GM19452 (cell line): Measurements from ENCODE around the gene R3HDM2.
"Not testable (repeated sequence)": the region's sequence is repeated elsewhere in the genome, so short reads cannot be mapped to it uniquely, and the experiment has no call there.

Experiments used
- ATAC-seq: cut with Tn5 transposase; IDR thresholded peaks from one replicate; pipeline ENCODE4 v1.9.1; 2021; ENCODE audit not compliant: unreplicated experiment

Gene R3HDM2

DNA sequence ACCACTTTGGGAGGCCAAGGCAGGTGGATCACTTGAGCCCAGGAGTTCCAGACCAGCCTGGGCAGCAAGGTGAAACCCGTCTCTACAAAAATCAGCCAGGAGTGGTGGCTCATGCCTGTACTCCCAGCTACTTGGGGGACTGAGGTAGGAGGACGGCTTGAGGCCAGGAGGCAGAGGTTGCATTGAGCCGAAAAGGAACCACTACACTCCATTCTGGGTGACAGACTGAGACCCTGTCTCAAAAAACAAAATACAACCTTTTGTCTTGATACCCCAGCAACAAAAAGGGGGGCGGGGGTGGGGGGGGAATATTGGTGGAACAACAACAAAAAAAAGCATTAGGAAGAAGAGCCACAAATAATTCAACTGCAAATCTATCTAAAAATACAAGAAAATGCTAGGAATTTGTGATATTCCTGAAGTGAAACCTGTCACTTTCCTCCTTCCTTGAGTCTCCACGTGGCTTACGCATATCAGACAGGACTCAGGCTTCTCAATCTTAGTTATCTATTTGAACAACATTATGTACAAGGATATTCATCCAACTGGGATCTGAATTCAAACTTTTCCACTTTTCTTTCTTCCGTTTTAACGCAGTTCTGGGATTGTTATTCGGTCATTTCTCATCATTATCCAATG is 1.3 kb downstream of the R3HDM2 start:
- no peak for ATAC-seq

DNA sequence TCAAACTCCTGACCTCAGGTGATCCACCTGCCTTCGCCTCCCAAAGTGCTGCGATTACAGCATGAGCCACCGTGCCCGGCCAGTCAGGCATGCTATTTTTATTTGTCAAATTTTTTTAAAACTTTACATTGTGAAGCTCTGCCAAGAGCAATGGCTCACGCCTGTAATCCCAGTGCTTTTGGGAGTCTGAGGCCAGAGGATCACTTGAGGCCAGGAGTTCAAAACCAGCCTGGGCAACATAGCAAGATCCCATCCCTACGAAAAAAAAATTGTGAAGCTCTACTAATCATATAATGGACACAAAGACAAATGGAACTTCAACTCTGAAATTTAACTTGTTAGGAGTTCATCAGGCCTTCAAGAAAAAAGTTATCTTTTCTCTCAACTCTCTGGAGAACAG is 1.9 kb downstream of the R3HDM2 start:
- ATAC-seq, result no peak

DNA sequence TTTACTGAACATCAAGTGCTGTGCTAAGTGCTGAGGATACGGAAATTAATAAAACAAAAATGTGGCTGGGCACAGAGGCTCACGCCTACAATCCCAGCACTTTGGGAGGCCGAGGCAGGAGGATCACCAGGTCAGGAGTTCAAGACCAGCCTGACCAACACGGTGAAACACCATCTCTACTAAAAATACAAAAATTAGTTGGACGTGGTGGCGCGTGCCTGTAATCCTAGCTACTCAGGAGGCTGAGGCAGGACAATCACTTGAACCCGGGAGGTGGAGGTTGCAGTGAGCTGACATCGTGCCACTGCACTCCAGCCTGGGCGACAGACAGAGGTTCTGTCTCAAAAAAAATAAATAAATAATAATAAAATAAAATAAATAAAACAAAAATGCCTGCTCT is 3.9 kb downstream of the R3HDM2 start:
- not testable (repeated sequence) for ATAC-seq

DNA sequence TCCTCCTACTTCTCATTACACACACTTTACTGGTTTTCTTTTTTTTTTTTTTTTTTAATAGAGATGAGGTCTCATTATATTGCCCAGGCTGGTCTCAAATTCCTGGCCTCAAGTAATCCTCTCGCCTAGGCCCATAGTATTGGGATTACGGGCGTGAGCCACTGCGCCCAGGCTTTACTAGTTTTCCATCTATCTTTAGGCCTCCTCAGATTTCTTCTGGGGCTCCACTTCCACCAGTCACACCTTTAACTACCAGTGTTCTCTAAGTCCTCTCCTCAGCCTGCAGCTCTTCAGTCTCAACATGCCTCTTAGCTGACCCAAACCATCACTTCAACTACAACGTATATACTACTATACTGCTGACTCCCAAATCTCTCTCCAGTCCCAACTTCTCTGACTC is 10.4 kb downstream of the R3HDM2 start:
- ATAC-seq, result no peak

DNA sequence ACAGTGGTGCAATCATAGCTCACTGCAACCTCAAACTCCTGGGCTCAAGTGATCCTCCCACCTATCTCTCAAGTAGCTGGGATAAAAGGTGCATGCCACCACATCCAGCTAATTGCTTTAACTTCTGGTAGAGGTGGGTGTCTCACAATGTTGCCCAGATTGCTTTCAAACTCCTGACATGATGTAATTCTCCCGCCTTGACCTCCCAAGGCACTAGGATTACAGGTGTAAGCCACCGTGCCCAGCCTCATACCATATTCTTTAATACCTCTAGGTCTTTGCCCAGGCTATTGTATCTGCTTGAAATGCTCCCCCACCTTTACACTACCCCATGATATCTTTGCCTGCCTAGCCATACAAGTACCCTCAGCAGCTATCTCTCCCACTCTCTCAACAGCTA is 11.3 kb downstream of the R3HDM2 start:
- no peak for ATAC-seq

DNA sequence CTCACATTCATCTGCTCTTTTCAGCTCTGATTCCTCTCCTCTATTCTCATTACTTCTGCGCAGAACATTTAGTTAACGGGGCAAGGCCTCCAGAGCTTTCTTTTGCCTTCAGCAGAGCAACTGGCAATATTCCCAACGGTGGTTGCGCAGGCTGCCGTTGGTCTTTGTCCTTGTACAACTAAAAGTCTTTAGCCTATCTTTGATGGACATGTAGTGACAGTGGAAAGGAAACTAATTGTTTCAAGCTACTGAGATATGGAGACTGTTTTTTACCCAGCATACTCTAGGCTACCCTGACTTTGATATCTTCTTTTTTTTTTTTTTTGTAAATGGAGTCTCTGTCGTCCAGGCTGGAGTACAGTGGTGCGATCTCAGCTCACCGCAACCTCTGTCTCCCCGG is 12.6 kb downstream of the R3HDM2 start:
- ATAC-seq, result no peak

DNA sequence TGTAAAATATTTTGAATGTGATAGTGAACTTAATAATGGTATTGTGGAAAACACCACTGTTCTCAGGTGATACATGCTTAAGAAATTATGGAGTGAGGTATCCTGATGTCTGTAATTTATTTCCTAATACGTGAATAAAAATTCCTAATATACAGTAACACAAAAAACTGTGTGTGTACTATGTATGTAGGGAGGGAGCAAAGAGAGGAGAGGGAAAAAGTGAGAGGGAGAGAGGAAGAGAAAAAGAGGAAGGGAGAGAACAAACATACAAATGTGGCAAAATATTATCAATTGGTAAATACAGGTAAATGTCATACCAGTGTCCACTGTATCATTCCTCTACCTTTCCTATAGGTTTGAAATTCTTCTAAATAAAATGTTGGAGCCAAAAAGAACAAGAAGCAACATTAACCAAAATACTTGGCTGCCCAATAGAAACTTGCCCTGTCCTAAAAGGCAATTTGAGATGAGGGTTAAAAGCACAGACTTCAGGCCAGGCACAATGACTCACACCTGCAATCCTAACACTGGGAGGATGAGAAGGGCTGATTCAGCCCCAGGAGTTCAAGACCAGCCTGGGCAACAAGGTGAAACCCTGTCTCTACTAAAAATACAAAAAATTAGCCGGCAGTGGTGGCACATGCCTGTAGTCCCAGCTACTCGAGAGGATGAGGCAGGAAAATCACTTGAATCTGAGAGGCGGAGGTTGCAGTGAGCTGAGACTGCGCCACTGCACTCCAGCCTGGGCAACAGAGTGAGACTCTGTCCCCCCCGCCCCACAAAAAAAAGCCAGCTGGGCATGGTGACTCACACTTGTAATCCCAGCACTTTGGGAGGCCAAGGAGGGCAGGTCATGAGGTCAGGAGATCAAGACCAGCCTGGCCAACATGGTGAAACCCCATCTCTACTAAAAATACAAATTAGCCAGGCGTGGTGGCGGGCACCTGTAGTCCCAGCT is 14.5 kb downstream of the R3HDM2 start:
- ATAC-seq, result no peak

DNA sequence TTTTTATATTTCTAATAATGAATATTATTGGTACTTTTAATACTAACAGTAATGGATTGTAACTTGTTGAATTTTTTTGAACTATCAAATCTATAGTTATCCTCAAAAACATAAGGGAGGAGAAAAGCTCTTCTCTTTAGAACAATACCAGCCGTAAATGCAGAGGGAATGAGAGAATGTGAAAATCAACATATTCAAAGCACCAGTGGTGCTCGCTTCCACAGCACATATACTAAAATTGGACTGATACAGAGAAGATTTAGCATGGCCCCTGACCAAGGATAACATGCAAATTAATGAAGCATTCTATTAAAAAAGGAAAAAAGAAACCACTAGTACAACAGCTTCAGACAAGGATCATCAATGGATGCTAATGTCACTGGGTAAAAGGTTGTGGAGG is 15.8 kb downstream of the R3HDM2 start:
- no peak for ATAC-seq

DNA sequence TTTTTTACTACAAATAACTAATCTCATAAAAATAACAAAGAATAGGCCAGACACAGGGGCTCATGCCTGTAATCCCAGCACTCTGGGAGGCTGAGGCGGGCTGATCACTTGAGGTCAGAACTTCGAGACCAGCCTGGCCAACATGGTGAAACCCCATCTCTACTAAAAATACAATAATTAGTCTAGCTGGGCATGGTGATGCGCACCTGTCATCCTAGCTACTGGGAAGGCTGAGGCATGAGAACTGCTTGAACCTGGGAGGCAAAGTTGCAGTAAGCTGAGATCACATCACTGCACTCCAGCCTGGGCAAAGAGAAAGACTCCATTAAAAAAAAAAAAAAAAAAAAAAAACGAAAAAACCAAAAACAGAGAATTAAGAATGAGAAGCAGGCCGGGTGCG is 16.7 kb downstream of the R3HDM2 start:
- ATAC-seq, result not testable (repeated sequence)

DNA sequence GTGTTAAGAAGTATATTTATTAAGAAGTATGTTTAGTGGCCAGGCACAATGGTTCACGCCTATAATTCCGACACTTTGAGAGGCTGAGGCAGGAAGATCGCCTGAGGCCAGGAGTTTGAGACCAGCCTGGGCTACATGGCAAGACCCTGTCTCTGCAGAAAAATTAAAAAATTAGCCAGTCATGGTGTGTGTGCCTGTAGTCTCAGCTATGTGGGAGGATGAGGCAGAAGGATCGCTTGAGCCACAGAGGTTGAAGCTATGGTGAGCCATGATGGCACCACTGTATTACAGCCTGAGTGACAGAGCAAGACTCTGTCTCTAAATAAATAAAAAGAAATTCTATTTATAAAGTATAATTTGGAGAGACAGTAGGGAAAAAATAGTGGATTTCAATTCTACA is 20.3 kb downstream of the R3HDM2 start:
- ATAC-seq, result no peak

DNA sequence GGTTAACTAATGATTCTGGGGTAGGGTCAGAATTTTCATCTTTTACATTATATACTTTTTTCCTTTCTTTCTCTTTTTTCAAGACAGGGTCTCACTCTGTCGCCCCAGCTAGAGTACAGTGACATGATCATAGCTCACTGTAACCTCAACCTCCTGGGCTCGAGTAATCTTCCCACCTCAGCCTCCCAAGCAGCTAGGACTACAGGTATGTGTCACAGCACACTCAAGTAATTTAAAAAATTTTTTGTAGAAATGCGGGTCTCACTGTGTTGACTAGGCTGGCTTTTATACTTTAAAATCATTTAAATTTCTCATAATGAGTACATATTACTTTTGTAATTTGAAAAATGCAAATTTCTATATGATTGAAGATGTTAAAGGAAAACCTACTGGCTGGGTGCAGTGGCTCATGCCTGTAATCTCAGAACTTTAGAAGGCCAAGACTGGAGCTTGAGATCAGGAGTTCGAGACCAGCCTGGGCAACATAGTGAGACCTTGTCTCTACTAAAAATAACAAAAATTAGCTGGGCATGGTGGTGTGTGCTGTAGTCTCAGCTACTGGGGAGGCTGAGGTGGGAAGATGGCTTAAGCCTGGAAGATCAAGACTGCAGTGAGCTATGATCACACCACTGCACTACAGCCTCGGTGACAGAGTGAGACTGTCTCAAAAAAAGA is 25.7 kb downstream of the R3HDM2 start:
- ATAC-seq, result no peak

DNA sequence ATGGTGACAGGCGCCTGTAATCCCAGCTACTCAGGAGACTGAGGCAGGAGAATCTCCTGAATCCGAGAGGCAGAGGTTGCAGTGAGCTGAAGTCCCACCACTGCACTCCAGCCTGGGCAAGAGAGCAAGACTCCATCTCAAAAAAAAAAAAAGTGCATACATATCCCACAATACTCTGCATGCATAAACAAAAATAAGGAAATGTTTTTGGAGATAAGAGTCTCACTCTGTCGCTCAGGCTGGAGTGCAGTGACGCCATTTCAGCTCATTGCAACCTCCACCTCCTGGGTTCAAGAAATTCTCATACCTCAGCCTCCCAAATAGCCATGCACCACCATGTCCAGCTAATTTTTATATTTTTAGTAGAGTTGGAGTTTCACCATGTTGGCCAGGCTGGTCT is 28.7 kb downstream of the R3HDM2 start:
- ATAC-seq, result not testable (repeated sequence)

DNA sequence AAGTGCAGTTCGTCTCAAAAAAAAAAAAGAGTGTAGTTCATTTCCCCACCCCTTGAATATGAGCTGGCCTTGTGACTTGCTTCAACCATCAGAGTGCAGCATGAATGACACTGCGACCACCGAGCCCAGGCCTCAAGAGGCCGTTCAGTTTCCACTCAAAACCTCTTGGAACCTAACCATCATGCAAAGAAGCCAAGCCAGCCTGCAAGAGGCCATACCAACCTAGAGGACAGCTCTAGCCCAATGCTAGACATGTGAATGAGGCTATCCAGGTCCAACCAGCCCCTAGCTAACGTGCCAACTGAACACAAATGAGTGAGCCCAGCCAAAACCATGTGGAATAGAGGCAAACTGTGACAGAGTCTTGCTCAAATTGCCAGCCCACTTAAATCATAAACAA is 29.7 kb downstream of the R3HDM2 start:
- ATAC-seq, result no peak

DNA sequence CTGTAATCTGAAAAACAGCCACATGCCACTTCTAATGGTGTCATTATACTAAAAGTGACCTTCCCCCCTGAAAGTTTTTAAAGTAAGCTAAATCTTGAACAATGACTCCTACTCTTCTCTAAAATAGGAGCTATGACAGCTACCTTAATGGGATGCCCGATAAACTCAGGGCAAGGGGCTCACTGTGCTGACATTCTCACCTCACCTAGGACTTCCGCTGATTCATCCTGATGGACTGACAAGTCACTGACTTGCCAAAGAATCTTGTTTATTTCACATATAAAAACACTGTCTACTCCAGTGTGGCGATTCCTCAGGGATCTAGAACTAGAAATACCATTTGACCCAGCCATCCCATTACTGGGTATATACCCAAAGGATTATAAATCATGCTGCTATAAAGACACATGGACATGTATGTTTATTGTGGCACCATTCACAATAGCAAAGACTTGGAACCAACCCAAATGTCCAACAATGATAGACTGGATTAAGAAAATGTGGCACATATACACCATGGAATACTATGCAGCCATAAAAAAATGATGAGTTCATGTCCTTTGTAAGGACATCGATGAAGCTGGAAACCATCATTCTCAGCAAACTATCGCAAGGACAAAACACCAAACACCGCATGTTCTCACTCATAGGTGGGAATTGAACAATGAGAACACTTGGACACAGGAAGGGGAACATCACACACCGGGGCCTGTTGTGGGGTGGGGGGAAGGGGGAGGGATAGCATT is 31.0 kb downstream of the R3HDM2 start:
- ATAC-seq, result not testable (repeated sequence)

DNA sequence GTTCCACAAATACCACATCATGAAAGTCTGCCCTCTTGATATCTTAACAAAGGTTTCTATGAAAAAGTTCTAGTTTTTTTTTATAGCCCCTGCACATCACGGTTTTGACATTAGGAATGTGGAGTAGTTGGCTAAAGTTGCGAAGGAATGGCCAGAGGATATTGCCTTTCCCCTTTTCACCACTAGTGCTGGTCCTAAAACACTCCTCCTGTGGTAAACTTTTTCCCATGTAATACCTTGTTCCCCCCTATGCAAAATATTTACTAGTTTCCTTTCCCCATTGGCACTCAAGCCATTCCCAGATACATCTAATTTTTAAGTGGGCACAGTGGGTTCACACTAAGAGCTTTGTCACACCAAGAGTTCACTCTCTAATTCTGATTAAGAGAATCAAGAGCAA is 33.4 kb downstream of the R3HDM2 start:
- no peak for ATAC-seq

DNA sequence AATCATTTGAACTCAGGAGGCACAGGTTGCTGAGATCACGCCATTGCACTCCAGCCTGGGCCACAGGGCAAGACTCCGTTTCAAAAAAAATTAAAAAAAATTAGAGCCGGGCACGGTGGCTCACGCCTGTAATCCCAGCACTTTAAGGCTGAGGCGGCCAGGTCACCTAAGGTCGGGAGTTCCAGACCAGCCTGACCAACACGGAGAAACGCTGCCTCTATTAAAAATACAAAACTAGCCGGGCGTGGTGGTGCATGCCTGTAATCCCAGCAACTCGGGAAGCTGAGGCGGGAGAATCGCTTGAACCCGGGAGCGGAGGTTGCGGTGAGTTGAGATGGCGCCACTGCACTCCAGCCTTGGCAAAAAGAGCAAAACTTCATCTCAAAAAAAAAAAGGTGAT is 35.7 kb downstream of the R3HDM2 start:
- no peak for ATAC-seq

DNA sequence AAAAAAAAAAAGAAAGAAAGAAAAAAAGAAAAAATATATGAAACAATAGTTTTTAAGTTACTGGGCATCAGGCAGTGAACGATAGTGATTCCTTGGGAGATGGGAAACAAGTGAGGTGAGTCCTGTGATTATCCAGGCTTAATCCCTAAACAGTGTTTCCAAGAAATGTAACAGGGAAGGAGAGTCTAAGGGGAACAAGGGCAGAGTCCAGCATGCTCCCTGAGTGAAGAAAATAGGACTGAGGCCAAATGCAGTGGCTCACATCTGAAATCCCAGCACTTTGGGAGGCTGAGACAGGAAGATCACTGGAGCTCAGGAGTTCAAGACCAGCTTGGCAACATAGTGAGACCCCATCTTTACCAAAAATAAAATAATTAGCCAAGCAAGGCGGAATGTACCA is 40.7 kb downstream of the R3HDM2 start:
- ATAC-seq, result no peak

DNA sequence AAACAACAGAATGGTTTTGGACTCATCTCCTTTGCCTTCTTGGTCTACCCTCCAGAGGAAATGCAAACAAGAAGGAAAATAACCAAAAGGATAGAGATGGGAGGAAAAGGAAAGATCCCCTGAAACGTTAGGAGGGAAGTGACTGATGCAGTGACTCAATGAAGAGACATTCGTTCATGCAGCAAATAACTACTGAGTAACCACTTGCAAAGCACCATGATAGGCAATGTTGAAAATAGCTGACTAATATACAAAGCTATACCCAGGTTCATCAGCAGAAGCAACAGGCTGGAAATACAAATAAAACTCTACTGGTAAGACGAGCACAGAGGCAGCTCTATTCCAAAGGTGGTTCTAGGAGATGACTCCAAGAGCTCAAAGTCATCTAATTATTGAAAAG is 41.8 kb downstream of the R3HDM2 start:
- ATAC-seq, result no peak

DNA sequence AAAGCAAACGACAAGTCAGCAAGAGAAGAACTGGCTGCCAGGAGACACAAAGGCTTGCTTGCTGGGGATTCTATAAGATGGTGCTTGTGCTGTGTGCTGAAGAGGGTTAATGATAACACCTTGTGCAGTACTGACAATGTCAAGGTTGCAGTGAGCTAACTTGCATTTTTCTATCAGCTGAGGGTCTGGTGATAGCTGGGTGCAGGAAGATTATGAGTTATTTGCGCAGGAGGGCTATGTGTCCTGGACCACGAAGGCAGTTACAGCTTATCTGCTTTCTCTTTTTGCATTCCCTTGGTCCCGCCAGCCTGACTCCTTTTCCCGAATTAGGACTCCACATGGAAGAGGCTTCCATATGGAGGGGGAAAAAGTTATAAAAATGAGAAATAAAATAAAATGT is 42.4 kb downstream of the R3HDM2 start:
- no peak for ATAC-seq

DNA sequence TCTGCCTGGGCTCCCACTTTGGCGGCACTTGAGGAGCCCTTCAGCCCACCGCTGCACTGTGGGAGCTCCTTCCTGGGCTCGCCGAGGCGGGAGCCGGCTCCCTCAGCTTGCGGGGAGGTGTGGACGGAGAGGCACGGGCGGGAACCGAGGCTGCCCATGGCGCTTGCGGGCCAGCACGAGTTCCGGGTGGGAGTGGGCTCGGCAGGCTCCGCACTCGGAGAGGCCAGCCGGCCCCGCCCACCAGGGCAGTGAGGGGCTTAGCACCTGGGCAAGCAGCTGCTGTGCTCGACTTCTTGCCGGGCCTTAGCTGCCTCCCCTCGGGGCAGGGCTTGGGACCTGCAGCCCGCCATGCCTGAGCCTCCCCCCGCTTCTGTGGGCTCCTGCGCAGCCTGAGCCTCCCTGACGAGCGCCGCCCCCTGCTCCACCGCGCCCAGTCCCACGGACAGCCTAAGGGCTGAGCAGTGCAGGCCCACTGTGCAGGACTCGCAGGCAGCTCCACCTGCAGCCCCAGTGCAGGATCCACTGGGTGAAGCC is 44.6 kb downstream of the R3HDM2 start:
- ATAC-seq, result no peak

DNA sequence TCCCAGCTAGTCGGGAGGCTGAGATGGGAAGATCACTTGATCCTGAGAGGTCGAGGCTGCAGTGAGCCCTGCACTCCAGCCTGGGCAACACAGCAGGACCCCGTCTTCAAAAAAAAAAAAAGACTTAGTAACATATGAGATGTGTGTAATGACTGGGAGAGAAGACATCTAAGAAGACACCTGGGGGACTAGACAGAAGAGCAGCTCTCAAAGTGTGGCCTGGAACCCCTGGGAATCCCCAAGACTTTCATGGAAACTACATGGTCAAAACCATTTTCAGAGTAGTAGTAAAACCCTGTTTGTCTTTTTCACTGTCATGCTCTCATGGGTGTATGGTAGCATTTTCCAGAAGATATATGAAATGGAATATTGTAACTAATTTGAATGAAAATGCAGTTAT is 45.3 kb downstream of the R3HDM2 start:
- ATAC-seq, result no peak
